Measurements from ENCODE around the gene SCP2. TPM values are rescaled to one million over a fixed set of nuclear protein-coding genes. Genes with fewer than 3 reads are reported as not detected.

SCP2 gene
- total RNA-seq, 2 experiments from 2014 or later: 91.0 to 99.9 TPM

DNA sequence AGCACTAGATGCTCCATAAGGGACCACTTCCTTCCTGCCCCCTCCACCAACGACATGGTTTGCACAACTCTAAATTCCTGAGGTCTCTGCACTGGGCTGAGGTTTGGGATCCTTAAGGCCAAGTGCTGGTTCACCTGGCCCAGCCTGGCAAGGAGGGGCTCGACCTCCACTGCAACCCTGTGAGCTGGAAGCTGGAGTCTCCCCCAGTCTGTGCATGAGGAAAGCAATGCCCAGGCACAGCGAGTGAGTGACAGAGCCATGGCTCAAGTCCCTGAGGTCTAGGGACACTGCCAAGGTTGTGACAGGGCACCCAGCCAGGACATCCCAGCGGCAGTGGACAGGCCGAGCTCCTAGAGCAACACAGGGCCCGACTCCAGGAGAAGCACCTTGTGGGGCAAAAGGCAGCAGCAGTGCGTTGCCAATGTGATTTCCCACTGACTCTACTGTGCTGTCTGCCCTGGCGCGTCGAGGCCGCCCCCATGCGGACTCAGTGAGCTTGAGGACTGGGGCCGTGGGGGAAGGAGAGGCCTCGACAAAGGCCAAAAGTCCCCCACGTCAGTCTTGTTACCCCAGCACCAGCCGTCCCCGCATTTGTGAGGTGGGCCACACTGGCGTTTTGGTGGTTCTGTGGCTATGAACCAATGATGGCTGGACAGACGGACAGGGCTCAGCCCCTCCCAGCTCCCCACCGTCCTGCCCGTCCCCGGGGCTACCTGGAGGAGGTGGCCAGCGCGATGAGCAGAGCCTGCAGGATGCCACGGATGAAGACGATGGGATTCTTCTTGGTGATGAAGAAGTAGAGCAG lies 165.0 kb downstream of the SCP2 start:
- no peaks in the 10 kb centered on the region for H3K4me1 Mint-ChIP-seq

DNA sequence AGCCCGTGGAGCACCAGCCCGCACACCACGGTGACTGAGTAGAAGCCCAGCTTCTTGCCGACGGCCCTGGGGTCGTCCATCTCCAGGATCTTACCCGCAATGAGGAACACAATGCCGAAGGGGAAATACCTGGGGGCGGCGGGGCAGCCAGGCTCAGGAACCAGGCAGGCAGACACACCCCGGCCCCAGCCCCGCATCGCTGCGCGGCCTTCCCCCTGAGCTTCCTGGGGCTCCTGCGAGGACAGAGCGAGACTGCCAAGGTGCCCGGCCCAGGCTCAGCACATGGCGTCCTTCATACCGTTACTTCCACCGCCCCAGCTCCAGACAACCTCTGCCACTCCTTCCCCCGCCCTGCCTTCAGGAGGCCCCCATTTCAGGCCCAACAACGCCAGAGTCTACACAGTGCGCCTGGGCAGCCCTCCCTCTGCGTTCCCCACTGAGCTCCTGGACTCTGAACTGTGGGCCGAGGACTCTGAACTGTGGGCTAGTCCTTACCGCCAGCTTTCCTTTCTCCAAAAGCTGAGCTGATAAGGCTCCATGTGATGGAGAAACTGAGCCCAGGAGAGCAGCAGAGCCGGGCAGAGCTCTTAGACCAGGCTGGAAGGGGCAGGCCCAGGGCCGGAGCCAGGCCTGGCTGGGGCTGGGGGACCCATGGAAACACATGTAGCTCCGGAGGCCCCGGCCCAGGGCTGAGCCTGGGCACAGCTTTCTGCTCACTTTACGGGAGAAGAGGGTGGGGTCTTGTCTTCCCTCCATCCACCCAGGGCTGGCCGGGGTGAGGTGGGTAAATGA lies 165.8 kb downstream of the SCP2 start:
- Mint-ChIP-seq H3K36me3 (ENCODE audit: low read depth) (no peaks in the 10 kb centered on the region), H3K4me1 (no peaks in the 10 kb centered on the region), H3K9me3 (no peaks in the 10 kb centered on the region), H3K27ac (no peak overlapping the region), H3K27me3 (no peaks in the 10 kb centered on the region), H3K4me3 (no peak overlapping the region)
- no peak for DNase-seq
- CTCF ChIA-PET: no interaction called here
- POLR2A ChIA-PET: no interaction called here

More for the DNA sequence above, 165.0 kb downstream of the SCP2 start:
- ChIA-PET CTCF (no interaction called here), POLR2A (no interaction called here)
- H3K27me3 Mint-ChIP-seq: no peaks in the 10 kb centered on the region
- H3K9me3 Mint-ChIP-seq: no peaks in the 10 kb centered on the region
- DNase-seq: no peak
- no peaks in the 10 kb centered on the region for H3K36me3 Mint-ChIP-seq (ENCODE audit: low read depth)
- no peak overlapping the region for H3K27ac Mint-ChIP-seq
- no peak overlapping the region for H3K4me3 Mint-ChIP-seq

DNA sequence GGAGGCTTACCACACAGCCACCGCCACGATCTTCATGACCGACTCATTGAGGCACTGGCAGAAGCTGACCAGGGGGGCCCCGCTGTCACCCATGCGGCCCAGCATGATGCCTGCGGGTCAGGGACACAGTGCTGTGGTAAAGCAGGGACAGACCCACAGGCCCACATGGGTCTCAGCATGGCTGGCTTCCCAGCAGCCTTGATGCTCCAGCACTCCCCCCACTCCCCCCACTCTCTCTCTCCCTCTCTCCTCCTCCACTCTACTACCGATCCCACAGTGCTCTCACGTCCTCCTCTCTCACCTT lies 166.3 kb downstream of the SCP2 start:
- no peaks in the 10 kb centered on the region for H3K4me1 Mint-ChIP-seq
- H3K27ac Mint-ChIP-seq: no peak overlapping the region
- POLR2A ChIA-PET: no interaction called here
- no peaks in the 10 kb centered on the region for H3K9me3 Mint-ChIP-seq
- DNase-seq: no peak
- H3K36me3 Mint-ChIP-seq (ENCODE audit: low read depth): no peaks in the 10 kb centered on the region
- H3K4me3 Mint-ChIP-seq: no peak overlapping the region
- CTCF ChIA-PET: no interaction called here
- H3K27me3 Mint-ChIP-seq: no peaks in the 10 kb centered on the region

DNA sequence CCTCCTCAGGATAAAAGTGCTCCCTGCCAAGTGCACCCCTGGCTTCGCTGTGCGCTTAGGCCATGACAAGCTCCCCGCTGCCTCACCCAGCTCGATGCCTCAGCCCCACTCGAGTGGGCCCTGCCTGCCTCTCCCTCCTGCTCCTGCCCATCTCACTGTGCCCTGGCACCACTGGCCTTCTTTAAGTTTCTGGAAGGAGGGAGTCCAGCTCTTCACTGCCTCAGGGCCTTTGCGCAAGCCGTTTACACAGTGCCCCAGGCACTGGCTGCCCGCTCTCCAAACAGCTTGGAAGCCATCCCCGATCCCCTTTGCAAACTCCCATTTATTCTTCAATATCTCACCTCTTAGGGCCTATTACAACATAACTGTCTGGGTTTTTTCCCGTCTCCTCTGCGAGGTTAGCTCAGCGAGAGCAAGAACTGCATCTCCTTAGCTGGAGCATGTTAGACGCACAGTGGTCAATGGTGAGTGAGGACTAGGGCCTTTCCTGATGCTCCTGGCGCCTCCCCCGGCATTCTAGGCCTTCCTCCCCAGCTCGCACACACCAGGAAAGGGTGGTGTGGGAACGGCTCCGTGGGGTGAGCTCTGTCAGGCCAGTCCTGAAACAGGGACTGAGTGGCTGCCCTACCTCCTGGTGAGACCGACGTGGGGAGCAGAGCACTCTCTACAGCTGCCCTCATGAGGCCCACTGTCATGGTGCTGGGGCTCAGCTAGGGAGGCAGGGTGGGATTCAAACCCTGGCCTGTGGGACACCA lies 166.9 kb downstream of the SCP2 start:
- no peaks in the 10 kb centered on the region for H3K4me1 Mint-ChIP-seq
- H3K9me3 Mint-ChIP-seq: no peaks in the 10 kb centered on the region
- H3K36me3 Mint-ChIP-seq (ENCODE audit: low read depth): no peaks in the 10 kb centered on the region
- H3K27me3 Mint-ChIP-seq: no peaks in the 10 kb centered on the region
- no peak overlapping the region for H3K4me3 Mint-ChIP-seq
- no peak overlapping the region for H3K27ac Mint-ChIP-seq
- POLR2A ChIA-PET: no interaction called here
- DNase-seq: no peak
- CTCF ChIA-PET: no interaction called here

- ChIA-PET CTCF (no interaction called here), POLR2A (no interaction called here)
- Mint-ChIP-seq H3K27ac (no peak overlapping the region), H3K36me3 (ENCODE audit: low read depth) (no peaks in the 10 kb centered on the region), H3K4me1 (no peaks in the 10 kb centered on the region), H3K27me3 (no peaks in the 10 kb centered on the region), H3K9me3 (no peaks in the 10 kb centered on the region), H3K4me3 (no peak overlapping the region)
- DNase-seq: no peak
Measured at GRCh38 chr1:53094533-53094919, 167.4 kb downstream of the SCP2 start.

Other genes with a start within 250 kb of the SCP2 start
- gene COA7, start 228.9 kb upstream of the SCP2 start, total RNA-seq: 10 to 100 TPM; 13.6 TPM
- 10 to 100 TPM; 12.7 to 12.8 TPM for gene ZYG11B, start 200.8 kb upstream of the SCP2 start, total RNA-seq
- gene ZYG11A, start 84.5 kb upstream of the SCP2 start, total RNA-seq: under 1 TPM; 0.25 to 0.30 TPM
- 10 to 100 TPM; 63.9 to 64.5 TPM for gene ECHDC2, start 5.5 kb upstream of the SCP2 start, total RNA-seq
- gene PODN, start 134.9 kb downstream of the SCP2 start, total RNA-seq: not detected
- not detected for gene SLC1A7, start 215.4 kb downstream of the SCP2 start, total RNA-seq

Measured in activated CD4-positive, alpha-beta memory T cell treated with anti-CD3 and anti-CD28 coated beads, Interleukin-2, amount 10 ng/mL, durations not matched to agents 7 days and 5 days (primary cell).